GM12892 (cell line): ENCODE data around the gene PYGM.

ENCODE experiments used
- POLR2A ChIP-seq: IDR thresholded peaks from 2 replicates; pipeline ENCODE4 v1.6.1; 2011; ENCODE audit warnings: low read depth, low read length, control low read depth
- POLR2AphosphoS5 ChIP-seq: IDR thresholded peaks from 2 replicates; pipeline ENCODE4 v1.6.1; 2011; ENCODE audit warnings: low read depth, low read length, control low read depth

- TF ChIP-seq POLR2A (no peak), POLR2AphosphoS5 (no peak)
Measured at GRCh38 chr11:64752175-64752970, 7.4 kb downstream of the PYGM start.
